GM12892 (cell line): ENCODE measurements around the gene SULF2. TPM values are rescaled to one million over a fixed set of nuclear protein-coding genes. Genes with fewer than 3 reads are reported as not detected.
A peak's percentile ranks its signal among the peaks of the same experiment; 100 is the strongest.
"Not testable (repeated sequence)": the region's sequence is repeated elsewhere in the genome, so short reads cannot be mapped to it uniquely, and the experiment has no call there.

Source experiments
- DNase-seq: peaks from one replicate; pipeline ENCODE4 v3.0.0; 2011; ENCODE audit not compliant: insufficient read length
- FAIRE-seq: peaks from 2 replicates; lab custom pipeline; 2011; peaks lifted over from hg19 to GRCh38; lab: Jason Lieb, UNC
- POLR2A ChIP-seq: IDR thresholded peaks from 2 replicates; pipeline ENCODE4 v1.6.1; 2011; ENCODE audit warnings: low read depth, low read length, control low read depth
- POLR2AphosphoS5 ChIP-seq: IDR thresholded peaks from 2 replicates; pipeline ENCODE4 v1.6.1; 2011; ENCODE audit warnings: low read depth, low read length, control low read depth
- TAF1 ChIP-seq: IDR thresholded peaks from 2 replicates; pipeline ENCODE4 v1.6.1; 2011; ENCODE audit warnings: low read depth, mild to moderate bottlenecking, control low read depth, low read length, borderline replicate concordance
- polyA plus RNA-seq: library from polyadenylated mRNA; unstranded; fragments of >200 nt; gene quantifications from one replicate; pipeline ENCODE4 v1.2.1, GENCODE V29; 2012; ENCODE audit warnings: missing spikeins, inconsistent platforms; ENCODE audit not compliant: missing spikeins

The SULF2 gene
- 4.6 TPM for polyA plus RNA-seq

DNA sequence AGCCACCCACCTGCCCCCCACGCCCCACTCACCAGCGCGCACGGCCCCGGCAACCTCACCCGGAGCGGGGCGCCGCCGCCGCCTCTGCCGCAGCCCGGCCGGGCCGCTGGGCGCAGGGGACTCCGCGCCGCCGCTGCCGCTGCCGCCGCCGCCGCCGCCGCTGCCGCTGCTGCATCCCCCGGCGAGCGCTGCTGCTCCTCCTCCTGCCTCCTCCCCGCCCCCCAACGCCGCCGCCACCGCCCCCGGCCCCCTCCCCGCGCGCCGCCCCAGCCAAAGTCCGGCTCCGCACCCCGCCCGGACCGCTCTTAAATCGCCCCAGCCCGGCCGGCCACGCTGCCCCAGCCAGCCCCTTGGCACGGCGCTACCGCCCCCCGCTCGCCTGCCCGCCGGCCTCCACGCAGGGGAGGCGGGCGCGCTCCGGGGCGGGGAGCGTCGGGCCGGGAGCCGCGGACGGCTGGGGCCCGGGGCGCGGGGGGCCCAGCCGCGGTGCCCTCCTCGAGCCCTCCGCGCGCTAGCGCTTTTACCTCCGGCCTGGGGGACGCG is at the start of gene SULF2:
SULF2 (minus strand) TSS at position 171 of the 543 bp plus-strand sequence. CDS start 28,118 bp downstream, outside the sequence.
- FAIRE-seq (no peak), DNase-seq (peak; percentile 38)
- no peak for TF ChIP-seq POLR2A
- TF ChIP-seq TAF1 = no peak
- no peak for TF ChIP-seq POLR2AphosphoS5

DNA sequence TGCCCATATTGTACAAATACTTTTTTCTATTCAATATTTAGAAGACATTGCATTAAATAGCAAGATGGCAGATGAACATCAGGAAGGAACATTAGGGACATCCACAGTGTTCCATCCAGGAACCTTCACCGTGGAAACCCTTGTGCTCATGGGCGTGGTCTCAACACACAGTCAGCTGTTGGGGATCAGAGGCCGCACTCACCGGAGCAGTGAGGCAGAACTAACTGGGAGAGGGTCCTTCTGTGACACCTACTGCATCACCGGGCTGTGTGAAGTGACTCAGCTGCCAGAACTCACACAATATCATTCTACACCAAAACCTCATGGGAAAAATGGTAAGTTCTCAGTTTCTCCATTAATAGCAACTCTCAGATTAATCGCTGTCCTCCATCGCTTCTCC is 46.4 kb upstream of the SULF2 start:
- not testable (repeated sequence) for DNase-seq, FAIRE-seq

DNA sequence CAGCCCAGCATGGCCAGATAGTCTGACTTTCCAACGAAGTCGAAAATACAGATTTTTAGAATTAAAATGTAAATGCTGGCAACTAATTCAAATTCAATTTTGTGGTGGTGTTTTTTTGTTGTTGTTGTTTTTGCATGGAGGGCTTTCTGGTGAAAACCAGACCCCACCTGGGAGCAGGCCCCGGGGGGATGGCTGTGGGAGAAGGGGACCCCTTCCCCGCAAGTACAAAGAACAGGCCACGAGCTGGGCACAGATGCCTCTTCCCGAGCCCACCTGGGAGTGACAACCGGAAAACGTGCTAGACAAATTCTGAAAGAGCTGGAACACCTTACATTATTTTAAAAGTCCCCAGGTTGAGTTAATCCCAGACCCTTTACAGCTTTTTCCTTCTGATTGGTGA is 41.4 kb upstream of the SULF2 start:
- not testable (repeated sequence) for FAIRE-seq, DNase-seq

DNA sequence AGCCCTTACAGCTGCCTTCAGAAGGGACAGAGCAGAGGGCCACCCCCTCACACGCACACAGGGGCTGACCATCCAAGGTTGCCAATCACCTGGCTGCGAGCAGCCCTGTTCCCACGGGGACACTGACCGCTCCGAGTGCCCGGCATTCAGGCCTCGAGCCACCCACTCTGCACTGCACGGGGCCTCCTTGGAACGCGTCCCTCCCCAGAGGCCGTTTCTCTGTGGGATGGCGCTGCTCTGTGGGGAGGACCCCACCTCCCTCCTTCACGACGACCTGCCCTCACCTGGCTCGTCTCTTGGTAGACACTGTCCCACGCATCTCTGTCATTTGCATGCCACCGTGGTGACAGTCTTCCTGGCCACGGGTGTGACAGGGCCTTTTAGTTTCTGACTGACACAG is 40.7 kb upstream of the SULF2 start:
- not testable (repeated sequence) for DNase-seq, FAIRE-seq

DNA sequence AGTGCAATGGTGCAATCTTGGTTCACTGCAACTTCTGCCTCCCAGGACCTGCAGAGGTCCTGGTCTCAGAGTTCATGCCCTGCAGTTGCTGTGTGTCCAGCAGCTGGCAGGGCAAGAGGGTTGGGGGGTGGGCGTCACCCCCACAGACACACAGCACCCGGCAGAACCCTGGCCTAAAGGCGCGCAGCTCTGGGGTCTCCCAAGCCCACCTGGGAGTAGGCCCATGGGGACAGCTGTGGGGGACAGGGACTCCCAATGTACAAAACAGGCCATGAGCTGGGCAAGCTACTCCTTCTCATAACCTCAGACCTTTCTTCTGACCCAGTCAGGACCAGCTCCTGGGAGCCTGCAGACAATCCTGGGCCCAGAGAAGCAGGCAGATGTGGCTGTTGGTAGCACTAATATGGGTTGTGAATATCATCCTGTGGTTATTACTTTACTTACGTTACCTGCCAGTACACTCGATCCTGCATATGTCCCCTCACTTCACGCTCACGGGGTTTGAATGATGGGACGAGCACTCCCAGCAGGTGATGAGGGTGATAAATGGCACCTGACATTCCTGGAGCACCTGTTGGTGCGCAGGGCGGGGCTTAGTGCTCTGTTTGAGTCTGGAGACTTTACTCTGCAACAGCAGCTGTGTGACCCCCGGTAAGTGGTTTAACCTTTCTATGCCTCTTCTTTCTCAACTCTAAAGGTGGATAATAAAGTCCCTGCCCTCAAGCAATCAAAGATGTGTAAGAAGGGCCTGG is 39.9 kb upstream of the SULF2 start:
- no peak for DNase-seq
- TF ChIP-seq TAF1 = no peak
- no peak for TF ChIP-seq POLR2AphosphoS5
- no peak for TF ChIP-seq POLR2A
- no peak for FAIRE-seq

DNA sequence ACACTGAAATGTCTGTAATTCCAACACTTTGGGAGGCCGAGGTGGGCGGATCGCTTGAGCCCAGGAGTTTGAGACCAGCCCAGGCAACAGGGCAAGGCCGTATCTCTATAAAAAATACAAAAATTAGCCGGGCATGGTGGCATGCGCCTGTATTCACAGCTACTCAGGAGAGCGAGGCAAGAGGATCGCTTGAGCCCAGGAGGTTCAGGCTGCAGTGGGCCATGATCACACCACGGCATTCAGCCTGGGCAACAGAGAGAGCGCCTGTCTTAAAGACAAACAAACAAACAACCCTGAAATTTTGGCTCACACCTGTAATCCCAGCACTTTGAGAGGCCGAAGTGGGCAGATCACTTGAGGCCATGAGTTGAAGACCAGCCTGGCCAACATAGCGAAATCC is 38.7 kb upstream of the SULF2 start:
- not testable (repeated sequence) for FAIRE-seq, DNase-seq

DNA sequence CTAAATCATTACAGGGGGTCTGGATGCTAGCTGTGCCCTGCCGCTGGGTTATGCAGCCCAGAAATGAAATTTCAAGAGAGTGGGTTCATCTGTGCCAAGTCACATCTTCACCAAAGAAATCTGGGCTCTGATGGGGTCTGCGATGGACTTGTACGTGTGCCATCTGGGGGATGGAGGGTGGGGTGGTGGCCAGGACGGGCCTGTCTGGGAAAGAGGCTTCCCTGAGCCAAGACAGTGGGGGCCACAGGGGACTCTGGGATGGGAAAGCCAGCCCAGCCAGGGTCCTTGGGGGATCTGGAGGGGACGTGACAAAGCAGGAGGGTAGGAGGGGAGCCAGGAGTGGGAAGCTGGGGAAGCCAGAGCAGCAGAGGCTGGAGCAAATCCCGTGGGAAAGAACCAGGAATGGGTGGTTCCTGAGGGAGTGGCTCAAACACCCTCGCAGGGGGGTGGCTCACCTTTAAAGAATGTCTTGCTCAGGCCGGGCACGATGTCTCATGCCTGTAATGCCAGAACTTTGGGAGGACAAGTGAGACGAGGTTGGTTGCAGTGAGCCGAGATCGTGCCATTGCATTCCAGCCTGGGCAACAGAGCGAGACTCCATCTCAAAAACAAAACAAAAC is 36.3 kb upstream of the SULF2 start:
- no peak for TF ChIP-seq POLR2AphosphoS5
- no peak for TF ChIP-seq POLR2A
- no peak for TF ChIP-seq TAF1
- FAIRE-seq = no peak
- DNase-seq = no peak

DNA sequence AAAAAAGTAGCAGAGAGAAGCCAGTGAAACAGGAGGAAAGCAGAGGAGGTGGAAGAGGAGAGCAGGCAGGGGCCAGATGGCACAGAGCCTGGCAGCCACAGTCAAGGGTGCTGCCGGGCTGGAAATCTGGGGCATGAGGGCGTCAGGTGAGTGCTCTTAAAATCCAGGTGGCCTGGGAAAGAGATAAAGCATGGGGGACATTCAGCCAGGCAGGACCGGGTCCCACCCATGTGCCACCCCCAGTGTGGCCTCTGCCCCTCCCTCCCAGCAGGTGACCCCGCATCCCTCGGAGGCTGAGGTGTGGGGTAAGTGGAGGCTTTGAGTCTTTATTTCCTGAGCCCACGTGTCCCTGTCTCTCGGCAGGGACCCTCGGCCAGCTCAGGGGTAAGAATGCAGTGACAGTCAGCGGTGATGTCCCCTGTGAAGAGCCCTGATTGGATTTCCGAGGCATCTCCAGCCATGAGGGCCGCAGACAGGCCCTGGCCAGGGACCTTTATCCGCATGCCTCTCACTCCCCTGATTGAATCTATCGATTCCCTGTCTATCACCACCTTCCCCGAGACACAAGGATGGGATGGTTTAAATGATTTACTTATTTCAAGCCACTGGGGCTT is 33.8 kb upstream of the SULF2 start:
- TF ChIP-seq POLR2A = no peak
- no peak for TF ChIP-seq POLR2AphosphoS5
- no peak for TF ChIP-seq TAF1
- DNase-seq (no peak), FAIRE-seq (no peak)

DNA sequence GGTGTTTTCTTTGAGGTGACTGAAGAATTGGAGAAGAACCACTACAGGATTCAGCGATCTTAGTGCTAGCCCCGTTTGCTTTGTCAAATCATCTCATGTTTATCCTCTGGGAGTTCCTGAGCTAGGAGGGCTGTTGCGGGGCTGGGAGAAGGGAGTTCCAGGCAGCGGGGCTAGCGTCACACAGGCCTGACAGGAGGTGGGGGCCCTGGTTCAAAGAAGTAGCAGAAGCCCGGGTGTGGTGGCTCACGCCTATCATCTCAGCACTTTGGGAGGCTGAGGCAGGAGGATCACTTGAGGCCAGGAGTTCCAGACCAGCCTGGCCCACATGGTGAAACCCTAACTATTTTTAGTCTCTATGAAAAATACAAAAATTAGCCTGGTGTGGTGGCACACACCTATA is 33.2 kb upstream of the SULF2 start:
- FAIRE-seq (no peak), DNase-seq (no peak)

DNA sequence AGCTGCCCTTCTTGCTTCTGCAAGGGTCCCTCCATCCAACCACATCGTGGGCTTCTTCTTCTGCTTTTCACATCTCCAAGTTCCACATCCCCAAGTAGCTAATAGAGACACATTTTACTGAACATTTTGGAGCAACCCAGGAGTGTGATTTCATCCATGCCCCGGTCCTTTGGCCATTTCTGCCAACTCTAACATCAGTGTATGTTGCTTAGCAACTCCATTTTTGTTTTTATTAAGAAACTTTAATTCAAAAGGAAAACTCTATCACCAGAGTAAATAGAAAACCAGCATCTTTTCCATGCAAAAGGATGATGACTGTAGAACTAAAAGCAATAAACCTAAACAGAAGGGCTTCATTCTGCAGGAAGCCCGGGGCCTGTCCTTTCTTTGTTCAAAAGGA is 32.7 kb upstream of the SULF2 start:
- TF ChIP-seq TAF1 (no peak), POLR2AphosphoS5 (no peak), POLR2A (no peak)
- no peak for DNase-seq
- no peak for FAIRE-seq

More for the DNA sequence above, 33.2 kb upstream of the SULF2 start:
- TF ChIP-seq POLR2AphosphoS5 = no peak
- no peak for TF ChIP-seq TAF1
- no peak for TF ChIP-seq POLR2A

DNA sequence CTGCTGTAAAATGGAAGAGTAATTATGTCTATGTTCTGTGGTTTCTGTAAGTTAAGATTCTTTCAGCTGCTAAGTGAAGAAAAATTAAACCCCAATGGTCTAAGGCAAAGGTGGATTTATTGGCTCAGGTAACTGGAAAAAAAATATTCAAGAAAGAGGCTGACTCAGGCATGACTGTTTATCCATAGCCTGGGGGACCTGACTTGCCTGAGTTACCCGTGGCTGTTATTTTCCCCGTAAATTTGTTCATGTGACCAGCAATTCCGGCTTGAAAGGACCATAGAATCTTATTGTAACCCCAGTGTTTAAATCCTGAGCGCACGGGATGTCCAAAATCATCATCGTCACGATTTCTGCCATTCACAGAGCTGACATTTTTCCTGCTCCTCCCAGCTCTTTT is 32.3 kb upstream of the SULF2 start:
- DNase-seq = no peak
- no peak for FAIRE-seq
- TF ChIP-seq POLR2A (no peak), POLR2AphosphoS5 (no peak), TAF1 (no peak)

DNA sequence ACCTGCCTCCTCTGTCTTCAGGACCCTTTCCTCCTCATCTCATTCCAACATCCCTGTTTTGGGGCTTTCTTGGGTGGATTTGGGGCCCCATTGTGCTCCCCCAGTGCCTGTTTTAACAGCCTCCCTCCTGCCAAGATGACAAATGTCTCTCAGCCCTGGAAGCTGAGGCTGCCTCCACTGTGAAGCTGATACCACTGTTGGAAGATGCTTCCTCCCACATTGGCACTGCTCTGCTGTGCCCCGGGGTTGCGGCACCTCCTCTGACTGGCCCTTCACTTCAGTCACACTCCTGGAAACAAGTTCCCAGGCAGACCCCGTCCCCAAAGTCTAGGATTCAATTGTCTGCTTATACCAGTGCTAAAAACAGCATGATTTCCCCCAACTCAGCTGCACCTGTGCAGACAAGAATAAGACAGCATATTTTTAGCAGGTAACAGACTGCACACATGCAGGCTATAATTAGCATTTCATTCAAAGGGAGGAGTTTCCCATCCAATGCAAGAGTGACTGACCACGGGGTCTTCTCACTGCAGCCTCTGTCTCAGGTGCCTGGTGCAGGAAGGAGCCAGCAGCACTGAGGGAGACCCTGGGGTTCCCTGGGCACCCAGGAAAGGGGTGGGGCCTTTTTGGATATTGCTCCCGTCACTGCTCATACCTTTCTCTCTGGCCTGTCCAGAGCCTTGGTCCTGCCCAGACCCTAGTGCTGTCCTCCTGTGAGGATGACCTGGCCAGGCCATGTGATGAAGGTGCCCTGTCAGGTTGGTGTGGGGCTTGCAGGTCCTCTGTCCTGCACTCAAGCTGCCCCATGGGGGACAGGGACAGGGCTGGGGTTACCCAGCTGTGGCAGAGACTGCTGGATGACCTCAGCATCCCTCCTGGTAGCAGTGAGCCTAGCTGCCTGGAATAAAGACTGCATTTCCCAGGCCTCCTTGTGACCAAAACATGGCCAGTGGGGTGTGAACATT is 31.5 kb upstream of the SULF2 start:
- FAIRE-seq (no peak), DNase-seq (no peak)
- TF ChIP-seq TAF1 (no peak), POLR2A (no peak), POLR2AphosphoS5 (no peak)
